Kidney tubule cell (primary cell): ENCODE data around the gene ZRANB3.
"Not testable (repeated sequence)": the region's sequence is repeated elsewhere in the genome, so short reads cannot be mapped to it uniquely, and the experiment has no call there.

Experiments used
- DNase-seq: peaks from one replicate; pipeline ENCODE4 v3.0.0-alpha.2; 2018; ENCODE audit warnings: low spot score

The ZRANB3 gene

DNA sequence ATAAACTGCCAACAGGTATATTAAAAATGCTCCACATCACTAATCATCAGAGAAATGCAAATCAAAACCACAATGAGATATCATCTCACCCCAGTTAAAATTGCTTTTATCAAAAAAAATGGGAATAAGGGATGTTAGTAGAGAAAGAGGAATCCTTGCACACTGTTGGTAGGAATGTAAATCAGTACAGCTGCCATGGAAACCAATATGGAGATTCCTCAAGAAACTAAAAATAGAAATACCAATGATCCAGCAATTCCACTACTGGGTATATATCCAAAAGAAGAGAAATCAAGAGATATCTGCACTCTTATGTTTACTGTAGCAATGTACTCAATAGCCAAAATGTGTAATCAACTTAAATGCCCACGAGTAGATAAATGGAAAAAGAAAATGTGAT, 40.6 kb downstream of the ZRANB3 start:
- no peak for DNase-seq

- DNase-seq = no peak
Measured at GRCh38 chr2:135485441-135485840, 45.6 kb downstream of the ZRANB3 start.

- no peak for DNase-seq
Measured at GRCh38 chr2:135475128-135475527, 55.9 kb downstream of the ZRANB3 start.

GRCh38 chr2:135473567-135473966, 57.5 kb downstream of the ZRANB3 start:
- peak; percentile 35 for DNase-seq

DNA sequence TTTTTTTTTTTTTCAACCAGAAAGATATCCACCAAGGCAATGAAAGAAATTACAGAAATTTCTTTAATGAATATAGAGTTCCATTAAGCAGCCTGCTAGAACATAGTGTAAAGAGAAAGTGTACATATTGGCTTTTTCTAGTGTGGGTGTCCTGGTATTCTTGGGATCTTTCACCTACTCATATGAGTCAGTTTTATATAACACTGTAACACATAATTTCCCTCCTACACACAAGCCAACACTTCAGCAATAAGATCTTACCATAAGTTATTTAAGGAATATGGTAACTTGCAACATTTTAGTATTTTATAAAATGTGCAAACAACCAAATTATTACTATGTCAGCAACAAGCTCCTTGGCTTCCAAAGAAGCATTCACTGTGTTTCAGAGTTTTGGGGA, 59.9 kb downstream of the ZRANB3 start:
- DNase-seq = no peak

DNA sequence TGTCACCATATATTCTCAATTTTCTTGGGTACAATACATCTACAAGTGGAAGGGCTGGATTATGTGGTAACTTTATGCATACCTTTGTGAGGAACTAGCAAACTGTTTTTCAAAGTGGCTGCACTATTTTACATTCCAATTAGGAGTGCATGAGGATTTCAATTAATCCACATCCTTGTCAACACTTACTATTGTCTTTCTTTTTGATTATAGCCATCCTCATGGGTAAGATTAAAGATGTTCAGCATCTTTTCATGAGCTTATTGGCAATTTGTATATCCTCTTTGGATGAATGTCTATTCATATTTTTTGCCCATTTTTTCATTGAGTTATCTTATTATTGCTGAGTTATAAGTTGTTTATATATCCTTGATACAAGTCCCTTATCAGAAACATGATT, 73.7 kb downstream of the ZRANB3 start:
- no peak for DNase-seq

DNA sequence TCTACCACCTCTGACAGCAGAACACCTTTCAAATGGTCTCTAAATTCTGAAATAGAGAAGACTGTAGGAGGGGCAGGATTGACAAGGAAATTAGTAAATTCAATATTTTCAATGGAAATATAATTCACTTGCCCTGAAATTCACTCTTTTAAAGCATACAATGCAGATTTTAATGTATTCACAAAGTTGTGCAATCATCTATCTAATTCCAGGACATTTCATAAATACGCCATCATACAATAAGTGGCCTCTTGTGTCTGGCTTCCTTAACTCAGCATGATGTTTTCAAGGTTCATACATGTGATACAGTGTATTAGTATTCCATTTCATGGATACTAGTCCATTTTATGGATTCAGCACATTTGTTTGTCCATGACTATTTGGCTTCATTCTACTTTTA, 74.2 kb downstream of the ZRANB3 start:
- DNase-seq = no peak

- DNase-seq = no peak
Measured at GRCh38 chr2:135456431-135456830, 74.6 kb downstream of the ZRANB3 start.

DNA sequence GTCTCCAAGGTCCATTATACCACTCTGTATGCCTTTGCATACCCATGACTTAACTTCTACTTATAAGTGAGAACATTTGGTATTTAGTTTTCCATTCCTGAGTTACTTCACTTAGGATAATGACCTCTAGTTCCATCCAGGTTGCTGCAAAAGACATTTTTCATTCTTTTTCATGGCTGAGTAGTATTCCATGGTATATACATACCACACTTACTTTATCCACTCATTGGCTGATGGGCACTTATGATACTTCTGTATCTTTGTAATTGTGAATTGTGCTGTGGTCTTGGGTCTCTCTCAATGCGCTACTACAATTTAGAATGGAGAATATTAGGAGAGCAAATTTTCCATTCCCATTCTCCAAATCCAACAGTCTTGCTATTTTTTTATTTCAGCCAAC, 76.4 kb downstream of the ZRANB3 start:
- DNase-seq = no peak

DNA sequence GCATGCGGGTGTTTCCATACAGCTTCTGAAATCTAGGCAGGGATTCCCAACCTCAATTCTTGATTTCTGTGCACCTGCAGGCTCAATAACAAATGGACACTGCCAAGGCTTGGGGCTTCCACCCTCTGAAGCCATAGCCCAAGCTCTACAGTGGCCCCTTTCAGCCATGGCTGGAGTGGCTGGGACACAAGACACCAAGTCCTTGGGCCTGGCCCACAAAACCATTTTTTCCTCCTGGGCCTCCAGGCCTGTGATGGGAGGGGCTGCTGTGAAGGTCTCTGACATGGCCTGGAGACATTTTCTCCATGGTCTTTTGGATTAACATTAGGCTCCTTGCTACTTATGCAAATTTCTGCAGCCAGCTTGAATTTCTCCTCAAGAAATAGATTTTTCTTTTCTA, 78.0 kb downstream of the ZRANB3 start:
- DNase-seq = not testable (repeated sequence)

DNA sequence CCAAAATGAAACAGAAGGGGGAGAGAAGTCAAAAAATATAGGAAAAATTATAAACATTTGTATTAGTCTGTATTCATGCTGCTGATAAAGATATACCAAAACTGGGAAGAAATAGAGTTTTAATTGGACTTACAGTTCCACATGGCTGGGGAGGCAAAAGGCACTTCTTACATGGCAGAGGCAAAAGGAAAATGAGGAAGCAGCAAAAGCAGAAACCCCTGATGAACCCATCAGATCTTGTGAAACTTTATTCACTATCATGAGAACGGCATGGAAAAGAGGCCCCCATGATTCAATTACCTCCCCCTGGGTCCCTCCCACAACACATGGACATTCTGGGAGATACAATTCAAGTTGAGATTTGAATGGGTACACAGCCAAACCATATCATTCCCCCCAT, 79.1 kb downstream of the ZRANB3 start:
- DNase-seq = no peak

- not testable (repeated sequence) for DNase-seq
Measured at GRCh38 chr2:135443013-135443412, 88.0 kb downstream of the ZRANB3 start.

DNA sequence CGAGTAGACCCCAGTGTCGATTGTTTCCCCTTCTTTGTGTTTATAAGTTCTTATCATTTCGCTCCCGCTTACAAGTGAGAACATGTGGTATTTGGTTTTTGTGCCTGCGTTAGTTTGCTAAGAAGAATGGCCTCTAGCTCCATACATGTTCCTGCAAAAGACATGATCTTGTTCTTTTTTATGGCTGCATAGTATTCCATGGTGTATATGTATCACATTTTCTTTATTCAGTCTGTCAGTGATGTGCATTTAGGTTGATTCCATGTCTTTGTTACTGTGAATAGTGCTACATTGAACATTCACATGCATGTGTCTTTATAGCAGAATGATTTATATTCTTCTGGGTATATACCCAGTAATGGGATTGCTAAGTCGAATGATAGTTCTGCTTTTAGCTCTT, 95.9 kb downstream of the ZRANB3 start:
- not testable (repeated sequence) for DNase-seq

DNA sequence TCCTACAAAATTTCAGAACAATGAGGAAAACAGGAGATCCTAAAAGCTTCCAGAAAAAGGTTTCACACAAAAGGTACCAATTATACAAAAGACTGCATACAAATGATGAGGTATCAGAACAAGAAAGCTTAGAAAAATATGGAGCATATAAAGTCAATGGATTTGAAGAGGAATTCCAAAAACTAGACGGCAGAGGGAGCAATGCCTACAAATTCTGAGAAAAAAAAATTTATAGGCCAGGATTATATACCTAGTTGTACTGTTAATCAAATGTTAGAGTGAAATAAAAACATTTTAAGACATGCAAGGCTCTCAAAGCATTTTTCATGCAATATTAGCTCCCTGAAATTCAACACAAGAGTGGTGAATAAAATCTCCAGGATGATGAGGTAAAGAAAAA, 106.2 kb downstream of the ZRANB3 start:
- DNase-seq = no peak

- DNase-seq = no peak
Measured at GRCh38 chr2:135422898-135423297, 108.1 kb downstream of the ZRANB3 start.

DNA sequence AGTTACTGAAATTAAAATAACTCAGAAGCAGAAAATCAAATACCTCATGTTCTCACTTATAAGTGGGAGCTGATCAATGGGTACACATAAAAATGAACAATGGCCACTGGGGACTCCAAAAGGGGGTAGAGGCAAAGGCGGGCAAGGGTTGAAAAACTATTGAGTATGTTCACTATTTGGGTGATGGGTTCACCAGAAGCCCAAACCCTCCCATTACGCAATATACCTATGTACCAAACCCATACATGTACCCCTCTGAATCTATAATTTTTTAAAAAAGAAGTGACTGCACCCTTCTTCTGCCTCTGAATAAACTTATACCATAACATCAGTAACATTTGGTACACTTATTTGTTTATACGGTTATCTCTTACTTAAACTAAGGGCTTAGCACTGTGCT, 119.4 kb downstream of the ZRANB3 start:
- no peak for DNase-seq

GRCh38 chr2:135409436-135409835, 121.6 kb downstream of the ZRANB3 start:
- DNase-seq = no peak

DNA sequence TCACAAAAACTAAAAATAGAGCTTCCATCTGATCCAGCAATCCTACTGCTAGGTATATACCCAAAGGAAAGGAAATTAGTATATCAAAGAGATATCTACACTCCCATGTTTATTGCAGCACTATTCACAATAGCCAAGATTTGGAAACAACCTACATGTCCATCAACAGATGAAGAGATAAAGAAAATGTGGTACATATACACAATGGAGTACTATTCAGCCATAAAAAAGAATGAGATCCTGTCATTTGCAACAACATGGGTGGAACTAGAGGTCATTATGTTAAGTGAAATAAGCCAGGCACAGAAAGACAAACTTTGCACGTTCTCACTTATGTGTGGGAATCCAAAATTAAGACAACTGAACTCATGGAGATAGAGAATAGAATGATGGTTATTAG, 134.8 kb downstream of the ZRANB3 start:
- DNase-seq = not testable (repeated sequence)

GRCh38 chr2:135386993-135387392, 144.0 kb downstream of the ZRANB3 start:
- DNase-seq = no peak

GRCh38 chr2:135378591-135378990, 152.4 kb downstream of the ZRANB3 start:
- no peak for DNase-seq

GRCh38 chr2:135373702-135374101, 157.3 kb downstream of the ZRANB3 start:
- no peak for DNase-seq

DNA sequence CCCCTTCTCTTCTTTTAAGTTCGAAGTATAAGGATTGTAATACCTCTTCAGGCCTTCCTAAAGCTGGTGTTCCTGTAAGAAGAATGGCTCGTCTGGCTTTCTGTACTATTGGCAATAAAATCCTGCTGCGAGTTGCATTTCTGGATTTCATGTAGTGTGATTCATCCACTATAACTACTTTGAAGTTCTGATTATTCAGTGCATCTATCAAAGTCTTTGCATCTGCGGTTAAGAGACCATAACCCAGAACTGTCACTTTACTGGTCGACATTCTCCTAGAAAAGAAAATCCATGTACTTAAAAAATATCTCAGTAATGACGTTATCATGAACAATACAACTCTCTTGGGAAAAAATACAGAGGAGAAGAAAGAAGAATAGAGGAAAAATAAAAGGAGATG, 181.1 kb downstream of the ZRANB3 start:
- DNase-seq = no peak

GRCh38 chr2:135348096-135348704, 182.8 kb downstream of the ZRANB3 start:
- not testable (repeated sequence) for DNase-seq

- DNase-seq = no peak
Measured at GRCh38 chr2:135337071-135337470, 193.9 kb downstream of the ZRANB3 start.

GRCh38 chr2:135335256-135335655, 195.8 kb downstream of the ZRANB3 start:
- no peak for DNase-seq
